Thyroid gland (tissue), 4 donors: ENCODE measurements around the gene NLGN1.

Experiments used
- POLR2A ChIP-seq, 2 donors: fragments of 450-650 bp; IDR thresholded peaks; one replicate each; pipeline ENCODE4 v1.6.1; 2017; ENCODE audit warnings: antibody characterized with exemption in 2 of 2, mild to moderate bottlenecking in 2 of 2, moderate library complexity in 1 of 2
- TF ChIP-seq, protein P1 (sequence below), 6 experiments: fragments of 200-600 bp in 3 of 6; fragments of 450-650 bp in 3 of 6; sonication (generic) in 3 of 6; IDR thresholded peaks; one replicate each; pipeline ENCODE4 v1.5.1; 2016 to 2019; ENCODE audit warnings: antibody characterized with exemption in 6 of 6, mild to moderate bottlenecking in 2 of 6, inconsistent platforms in 1 of 6, moderate library complexity in 1 of 6

DNA sequence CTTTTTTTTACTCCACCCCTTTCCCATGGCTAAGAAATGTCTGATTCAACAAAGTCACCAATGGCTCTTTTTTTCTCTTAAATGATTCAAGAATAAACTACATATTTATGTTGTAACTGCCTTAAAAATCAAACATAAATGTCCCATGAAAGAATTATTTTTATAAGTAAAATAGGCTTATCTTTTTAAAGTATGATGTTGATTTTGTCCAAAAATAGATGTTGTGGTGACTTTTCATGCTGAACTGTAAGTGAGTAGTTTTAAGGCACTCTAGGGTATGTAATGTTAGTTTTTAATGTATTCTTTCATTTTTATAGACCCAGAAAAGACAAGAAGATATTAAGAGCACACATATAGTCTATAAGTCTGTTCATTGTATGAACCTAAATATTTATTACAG lies 594.9 kb downstream of the NLGN1 start:
- TF ChIP-seq, protein P1, sequence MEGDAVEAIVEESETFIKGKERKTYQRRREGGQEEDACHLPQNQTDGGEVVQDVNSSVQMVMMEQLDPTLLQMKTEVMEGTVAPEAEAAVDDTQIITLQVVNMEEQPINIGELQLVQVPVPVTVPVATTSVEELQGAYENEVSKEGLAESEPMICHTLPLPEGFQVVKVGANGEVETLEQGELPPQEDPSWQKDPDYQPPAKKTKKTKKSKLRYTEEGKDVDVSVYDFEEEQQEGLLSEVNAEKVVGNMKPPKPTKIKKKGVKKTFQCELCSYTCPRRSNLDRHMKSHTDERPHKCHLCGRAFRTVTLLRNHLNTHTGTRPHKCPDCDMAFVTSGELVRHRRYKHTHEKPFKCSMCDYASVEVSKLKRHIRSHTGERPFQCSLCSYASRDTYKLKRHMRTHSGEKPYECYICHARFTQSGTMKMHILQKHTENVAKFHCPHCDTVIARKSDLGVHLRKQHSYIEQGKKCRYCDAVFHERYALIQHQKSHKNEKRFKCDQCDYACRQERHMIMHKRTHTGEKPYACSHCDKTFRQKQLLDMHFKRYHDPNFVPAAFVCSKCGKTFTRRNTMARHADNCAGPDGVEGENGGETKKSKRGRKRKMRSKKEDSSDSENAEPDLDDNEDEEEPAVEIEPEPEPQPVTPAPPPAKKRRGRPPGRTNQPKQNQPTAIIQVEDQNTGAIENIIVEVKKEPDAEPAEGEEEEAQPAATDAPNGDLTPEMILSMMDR (IDR thresholded peaks at IDR 0.05) = no peak
- TF ChIP-seq POLR2A (IDR thresholded peaks at IDR 0.05) = no peak
